Thoracic aorta (tissue), 2 donors: ENCODE results near the gene NCK1. TPM values are rescaled to one million over a fixed set of nuclear protein-coding genes. Genes with fewer than 3 reads are reported as not detected.

Source experiments
- ATAC-seq: fragments of 150-250 bp; one replicate; pipeline ENCODE4 v1.8.0; 2017; ENCODE audit warnings: low read depth; ENCODE audit not compliant: insufficient number of reproducible peaks, low FRiP score
- DNase-seq: peaks from one replicate; pipeline ENCODE4 v3.0.0-alpha.2; 2020; ENCODE audit warnings: low spot score
- H3K27ac ChIP-seq, 2 donors: fragments of 200-600 bp; sonication (generic); 1 replicate in 1 of 2; 2 replicates in 1 of 2; pipeline ENCODE4 v1.5.1; 2016; ENCODE audit warnings: mild to moderate bottlenecking in 2 of 2, moderate library complexity in 2 of 2
- H3K27me3 ChIP-seq: fragments of 200-600 bp; sonication (generic); replicated peaks from 2 replicates; pipeline ENCODE4 v1.6.0; 2016; ENCODE audit warnings: mild to moderate bottlenecking; ENCODE audit not compliant: insufficient read depth
- H3K36me3 ChIP-seq: fragments of 200-600 bp; sonication (generic); one replicate; pipeline ENCODE4 v1.5.1; 2016
- H3K4me1 ChIP-seq, 2 donors: fragments of 200-600 bp; sonication (generic); 1 replicate in 1 of 2; 2 replicates in 1 of 2; pipeline versions ENCODE4 v1.5.1 to v1.6.0; 2016; ENCODE audit warnings: low read depth in 2 of 2, mild to moderate bottlenecking in 1 of 2; ENCODE audit not compliant: control insufficient read depth in 1 of 2
- H3K4me3 ChIP-seq: fragments of 200-600 bp; sonication (generic); 2 replicates; pipeline ENCODE4 v1.5.1; 2016; ENCODE audit warnings: mild to moderate bottlenecking
- H3K9me3 ChIP-seq: fragments of 200-600 bp; sonication (generic); 2 replicates; pipeline ENCODE4 v1.5.1; 2016
- CTCF ChIP-seq: fragments of 200-600 bp; sonication (generic); IDR thresholded peaks from one replicate; pipeline ENCODE4 v1.5.1; 2019; ENCODE audit warnings: antibody characterized with exemption
- total RNA-seq, 2 donors: library from RNA; depleted of rRNA; stranded (reverse); fragments of >200 nt; gene quantifications; one replicate each; pipeline versions ENCODE4 v1.1.0 to v1.2.3, GENCODE V29; 2016

NCK1 gene
- total RNA-seq, 2 donors from 2014 or later: 31.5 to 41.5 TPM

GRCh38 chr3:136929977-136930670 is 68.1 kb downstream of the NCK1 start:
- no peak overlapping the region for H3K27ac ChIP-seq
- no peaks in the 10 kb centered on the region for H3K27me3 ChIP-seq
- DNase-seq (no peak), ATAC-seq (no peak)
- H3K36me3 ChIP-seq: no peaks in the 10 kb centered on the region
- H3K4me3 ChIP-seq: peak overlapping the region; percentile 32
- H3K4me1 ChIP-seq: peaks cover 12 to 16% of the 10 kb centered on the region in 2 donors
- no peak for TF ChIP-seq CTCF
- no peaks in the 10 kb centered on the region for H3K9me3 ChIP-seq

- Histone ChIP-seq H3K4me3 (peak overlapping the region; percentile 8), H3K4me1 (peaks cover 12 to 16% of the 10 kb centered on the region in 2 donors), H3K27ac (no peak overlapping the region), H3K9me3 (no peaks in the 10 kb centered on the region), H3K27me3 (no peaks in the 10 kb centered on the region), H3K36me3 (no peaks in the 10 kb centered on the region)
- DNase-seq (no peak), ATAC-seq (no peak)
- no peak for TF ChIP-seq CTCF
Measured at GRCh38 chr3:136931606-136932005, 69.6 kb downstream of the NCK1 start.

GRCh38 chr3:136932523-136932922 is 70.5 kb downstream of the NCK1 start:
- H3K27ac ChIP-seq: no peak overlapping the region
- no peak overlapping the region for H3K4me3 ChIP-seq
- TF ChIP-seq CTCF: no peak
- H3K4me1 ChIP-seq: peaks cover 12 to 16% of the 10 kb centered on the region in 2 donors
- H3K36me3 ChIP-seq: no peaks in the 10 kb centered on the region
- no peaks in the 10 kb centered on the region for H3K27me3 ChIP-seq
- ATAC-seq (no peak), DNase-seq (no peak)
- no peaks in the 10 kb centered on the region for H3K9me3 ChIP-seq

GRCh38 chr3:136932978-136933772 is 71.2 kb downstream of the NCK1 start:
- Histone ChIP-seq H3K27me3 (no peaks in the 10 kb centered on the region), H3K36me3 (no peaks in the 10 kb centered on the region), H3K27ac (no peak overlapping the region), H3K9me3 (no peaks in the 10 kb centered on the region), H3K4me1 (peaks cover 12 to 18% of the 10 kb centered on the region in 2 donors), H3K4me3 (no peak overlapping the region)
- DNase-seq: no peak
- TF ChIP-seq CTCF: no peak
- ATAC-seq: no peak

GRCh38 chr3:136937175-136937574 is 75.2 kb downstream of the NCK1 start:
- H3K4me1 ChIP-seq: peaks cover 3 to 20% of the 10 kb centered on the region in 2 donors
- no peaks in the 10 kb centered on the region for H3K27me3 ChIP-seq
- no peaks in the 10 kb centered on the region for H3K36me3 ChIP-seq
- no peaks in the 10 kb centered on the region for H3K9me3 ChIP-seq
- H3K27ac ChIP-seq: no peak overlapping the region
- no peak overlapping the region for H3K4me3 ChIP-seq
- no peak for TF ChIP-seq CTCF
- DNase-seq (no peak), ATAC-seq (no peak)
